HepG2 (cell line): ENCODE data around the gene PARK7. TPM values are rescaled to one million over a fixed set of nuclear protein-coding genes. Genes with fewer than 3 reads are reported as not detected.

ENCODE experiments used
- AGO1 ChIP-seq: fragments of 200-400 bp; formaldehyde crosslinking; IDR thresholded peaks from 2 replicates; pipeline ENCODE4 v1.6.1; 2017; ENCODE audit warnings: mild to moderate bottlenecking, low read depth, low read length, moderate library complexity; ENCODE audit not compliant: poor library complexity, severe bottlenecking
- ARNTL ChIP-seq: sonication (generic); formaldehyde crosslinking; IDR thresholded peaks from 2 replicates; pipeline ENCODE4 v1.4.0; 2020; ENCODE audit warnings: mild to moderate bottlenecking, missing genetic modification reagents
- ZFP36L1 ChIP-seq: sonication (generic); formaldehyde crosslinking; IDR thresholded peaks from 2 replicates; pipeline ENCODE4 v1.8.0; 2022; ENCODE audit warnings: mild to moderate bottlenecking, missing genetic modification reagents, moderate library complexity
- ZNF17 ChIP-seq: sonication (generic); formaldehyde crosslinking; IDR thresholded peaks from 2 replicates; pipeline ENCODE4 v1.5.0; 2020; ENCODE audit warnings: mild to moderate bottlenecking, missing genetic modification reagents
- ZNF296 ChIP-seq: sonication (generic); formaldehyde crosslinking; conservative IDR thresholded peaks from 2 replicates; pipeline ENCODE4 v1.5.0; 2020; ENCODE audit warnings: mild to moderate bottlenecking, missing genetic modification reagents
- ZSCAN9 ChIP-seq: IDR thresholded peaks from 2 replicates; pipeline ENCODE4 v1.6.1; 2016; ENCODE audit warnings: borderline replicate concordance
- polyA plus RNA-seq, 8 experiments: library from polyadenylated mRNA; depleted of rRNA in 3 of 8; stranded (reverse) in 7 of 8; unstranded in 1 of 8; fragments of >200 nt; fragmentation: Illumina TruSeq in 4 of 8; extraction: Trizol in 4 of 8; gene quantifications; 2 replicates each; pipeline versions ENCODE4 v1.2.1 to v1.2.3, GENCODE V29; 2011 to 2016; ENCODE audit warnings: low read depth in 4 of 8, missing spikeins in 1 of 8, mixed read lengths in 1 of 8; ENCODE audit not compliant: insufficient read depth in 1 of 8
- total RNA-seq, 5 experiments: library from RNA; depleted of rRNA; stranded (reverse); fragments of >200 nt; fragmentation: Illumina TruSeq; extraction: Trizol; gene quantifications; 2 replicates each; pipeline ENCODE4 v1.2.3, GENCODE V29; 2016; ENCODE audit warnings: low read depth in 1 of 5
- TF ChIP-seq, protein P1 (sequence below): sonication (generic); formaldehyde crosslinking; IDR thresholded peaks from 2 replicates; pipeline ENCODE4 v1.9.0; 2022; ENCODE audit warnings: missing genetic modification reagents, mild to moderate bottlenecking, borderline replicate concordance
- TF ChIP-seq, protein P2 (sequence below): sonication (generic); formaldehyde crosslinking; conservative IDR thresholded peaks from 2 replicates; pipeline ENCODE4 v1.4.0; 2020; ENCODE audit warnings: mild to moderate bottlenecking, missing genetic modification reagents, moderate library complexity
- TF ChIP-seq, protein P3 (sequence below): sonication (generic); formaldehyde crosslinking; IDR thresholded peaks from 2 replicates; pipeline ENCODE4 v1.5.0; 2020; ENCODE audit warnings: missing genetic modification reagents
- TF ChIP-seq, protein P4 (sequence below): IDR thresholded peaks from 2 replicates; pipeline ENCODE4 v1.6.1; 2016; ENCODE audit warnings: low read depth, missing genetic modification reagents, missing compliant biosample characterization

The PARK7 gene
- total and polyA plus RNA-seq, 2 of the 13 experiments (the other 11 are each of a cell fraction or from before 2014, with no cell fraction given): 212 to 296 TPM

DNA sequence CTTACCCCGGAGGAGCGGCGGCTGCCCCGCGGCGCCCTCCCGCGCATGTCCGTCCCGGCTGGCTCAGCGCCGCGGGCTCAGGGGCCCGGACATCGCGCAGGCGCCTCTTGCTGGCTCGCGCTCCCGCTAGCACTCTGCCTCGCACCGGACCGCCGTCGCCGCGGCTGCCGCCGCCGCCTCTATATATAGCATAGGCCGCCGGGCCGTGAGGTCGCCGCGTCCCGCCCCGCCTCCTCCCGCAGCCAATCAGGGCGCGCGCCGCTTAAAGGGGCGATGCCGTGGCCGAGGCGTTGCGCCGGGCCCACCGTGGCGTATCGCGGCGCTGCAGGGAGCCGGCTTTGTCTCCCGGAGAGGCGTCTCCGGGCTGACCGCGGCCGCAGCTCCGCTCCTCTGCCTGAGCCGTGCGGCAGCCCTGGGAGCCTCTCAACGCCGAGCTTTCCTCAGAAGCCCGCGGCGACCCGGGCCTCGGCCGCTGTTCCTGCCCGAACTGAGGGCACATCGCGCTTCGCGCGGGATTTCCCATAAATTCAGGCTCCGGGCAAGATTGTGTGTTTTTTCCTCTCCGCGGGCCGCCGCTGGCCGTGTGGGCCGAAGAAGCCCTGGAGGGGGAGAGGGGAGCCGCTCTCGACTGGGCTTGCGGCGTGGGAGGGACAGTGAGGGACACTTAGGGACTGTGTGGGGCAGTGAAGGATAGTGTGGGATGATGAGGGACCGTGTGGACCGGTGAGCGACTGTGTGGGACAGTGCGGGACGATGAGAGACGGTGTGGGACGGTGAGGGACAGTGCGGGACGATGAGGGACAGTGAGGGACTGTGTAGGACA is 64.9 kb downstream of the PARK7 start, which contains the start of gene ERRFI1 (continued):
- peak; percentile 97; the same call in 1 of the 2 replicates for TF ChIP-seq ZFP36L1 (CRISPR knock-in tag)
- TF ChIP-seq, protein P1, sequence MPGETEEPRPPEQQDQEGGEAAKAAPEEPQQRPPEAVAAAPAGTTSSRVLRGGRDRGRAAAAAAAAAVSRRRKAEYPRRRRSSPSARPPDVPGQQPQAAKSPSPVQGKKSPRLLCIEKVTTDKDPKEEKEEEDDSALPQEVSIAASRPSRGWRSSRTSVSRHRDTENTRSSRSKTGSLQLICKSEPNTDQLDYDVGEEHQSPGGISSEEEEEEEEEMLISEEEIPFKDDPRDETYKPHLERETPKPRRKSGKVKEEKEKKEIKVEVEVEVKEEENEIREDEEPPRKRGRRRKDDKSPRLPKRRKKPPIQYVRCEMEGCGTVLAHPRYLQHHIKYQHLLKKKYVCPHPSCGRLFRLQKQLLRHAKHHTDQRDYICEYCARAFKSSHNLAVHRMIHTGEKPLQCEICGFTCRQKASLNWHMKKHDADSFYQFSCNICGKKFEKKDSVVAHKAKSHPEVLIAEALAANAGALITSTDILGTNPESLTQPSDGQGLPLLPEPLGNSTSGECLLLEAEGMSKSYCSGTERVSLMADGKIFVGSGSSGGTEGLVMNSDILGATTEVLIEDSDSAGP: peak; percentile 98
- no peak; the same call in 1 of the 2 replicates for TF ChIP-seq ARNTL (CRISPR knock-in tag)
- no peak for TF ChIP-seq ZNF17 (CRISPR knock-in tag)
- no peak for TF ChIP-seq AGO1
- TF ChIP-seq ZSCAN9 (CRISPR knock-in tag): peak; percentile 39; the same call in 1 of the 2 replicates
- TF ChIP-seq, protein P2, sequence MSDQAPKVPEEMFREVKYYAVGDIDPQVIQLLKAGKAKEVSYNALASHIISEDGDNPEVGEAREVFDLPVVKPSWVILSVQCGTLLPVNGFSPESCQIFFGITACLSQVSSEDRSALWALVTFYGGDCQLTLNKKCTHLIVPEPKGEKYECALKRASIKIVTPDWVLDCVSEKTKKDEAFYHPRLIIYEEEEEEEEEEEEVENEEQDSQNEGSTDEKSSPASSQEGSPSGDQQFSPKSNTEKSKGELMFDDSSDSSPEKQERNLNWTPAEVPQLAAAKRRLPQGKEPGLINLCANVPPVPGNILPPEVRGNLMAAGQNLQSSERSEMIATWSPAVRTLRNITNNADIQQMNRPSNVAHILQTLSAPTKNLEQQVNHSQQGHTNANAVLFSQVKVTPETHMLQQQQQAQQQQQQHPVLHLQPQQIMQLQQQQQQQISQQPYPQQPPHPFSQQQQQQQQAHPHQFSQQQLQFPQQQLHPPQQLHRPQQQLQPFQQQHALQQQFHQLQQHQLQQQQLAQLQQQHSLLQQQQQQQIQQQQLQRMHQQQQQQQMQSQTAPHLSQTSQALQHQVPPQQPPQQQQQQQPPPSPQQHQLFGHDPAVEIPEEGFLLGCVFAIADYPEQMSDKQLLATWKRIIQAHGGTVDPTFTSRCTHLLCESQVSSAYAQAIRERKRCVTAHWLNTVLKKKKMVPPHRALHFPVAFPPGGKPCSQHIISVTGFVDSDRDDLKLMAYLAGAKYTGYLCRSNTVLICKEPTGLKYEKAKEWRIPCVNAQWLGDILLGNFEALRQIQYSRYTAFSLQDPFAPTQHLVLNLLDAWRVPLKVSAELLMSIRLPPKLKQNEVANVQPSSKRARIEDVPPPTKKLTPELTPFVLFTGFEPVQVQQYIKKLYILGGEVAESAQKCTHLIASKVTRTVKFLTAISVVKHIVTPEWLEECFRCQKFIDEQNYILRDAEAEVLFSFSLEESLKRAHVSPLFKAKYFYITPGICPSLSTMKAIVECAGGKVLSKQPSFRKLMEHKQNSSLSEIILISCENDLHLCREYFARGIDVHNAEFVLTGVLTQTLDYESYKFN: no peak; the same call in none of the 2 replicates
- no peak; the same call in 1 of the 2 replicates for TF ChIP-seq ZNF296 (CRISPR knock-in tag)
- TF ChIP-seq, protein P3, sequence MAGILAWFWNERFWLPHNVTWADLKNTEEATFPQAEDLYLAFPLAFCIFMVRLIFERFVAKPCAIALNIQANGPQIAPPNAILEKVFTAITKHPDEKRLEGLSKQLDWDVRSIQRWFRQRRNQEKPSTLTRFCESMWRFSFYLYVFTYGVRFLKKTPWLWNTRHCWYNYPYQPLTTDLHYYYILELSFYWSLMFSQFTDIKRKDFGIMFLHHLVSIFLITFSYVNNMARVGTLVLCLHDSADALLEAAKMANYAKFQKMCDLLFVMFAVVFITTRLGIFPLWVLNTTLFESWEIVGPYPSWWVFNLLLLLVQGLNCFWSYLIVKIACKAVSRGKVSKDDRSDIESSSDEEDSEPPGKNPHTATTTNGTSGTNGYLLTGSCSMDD (CRISPR knock-in tag): no peak
- TF ChIP-seq, protein P4, sequence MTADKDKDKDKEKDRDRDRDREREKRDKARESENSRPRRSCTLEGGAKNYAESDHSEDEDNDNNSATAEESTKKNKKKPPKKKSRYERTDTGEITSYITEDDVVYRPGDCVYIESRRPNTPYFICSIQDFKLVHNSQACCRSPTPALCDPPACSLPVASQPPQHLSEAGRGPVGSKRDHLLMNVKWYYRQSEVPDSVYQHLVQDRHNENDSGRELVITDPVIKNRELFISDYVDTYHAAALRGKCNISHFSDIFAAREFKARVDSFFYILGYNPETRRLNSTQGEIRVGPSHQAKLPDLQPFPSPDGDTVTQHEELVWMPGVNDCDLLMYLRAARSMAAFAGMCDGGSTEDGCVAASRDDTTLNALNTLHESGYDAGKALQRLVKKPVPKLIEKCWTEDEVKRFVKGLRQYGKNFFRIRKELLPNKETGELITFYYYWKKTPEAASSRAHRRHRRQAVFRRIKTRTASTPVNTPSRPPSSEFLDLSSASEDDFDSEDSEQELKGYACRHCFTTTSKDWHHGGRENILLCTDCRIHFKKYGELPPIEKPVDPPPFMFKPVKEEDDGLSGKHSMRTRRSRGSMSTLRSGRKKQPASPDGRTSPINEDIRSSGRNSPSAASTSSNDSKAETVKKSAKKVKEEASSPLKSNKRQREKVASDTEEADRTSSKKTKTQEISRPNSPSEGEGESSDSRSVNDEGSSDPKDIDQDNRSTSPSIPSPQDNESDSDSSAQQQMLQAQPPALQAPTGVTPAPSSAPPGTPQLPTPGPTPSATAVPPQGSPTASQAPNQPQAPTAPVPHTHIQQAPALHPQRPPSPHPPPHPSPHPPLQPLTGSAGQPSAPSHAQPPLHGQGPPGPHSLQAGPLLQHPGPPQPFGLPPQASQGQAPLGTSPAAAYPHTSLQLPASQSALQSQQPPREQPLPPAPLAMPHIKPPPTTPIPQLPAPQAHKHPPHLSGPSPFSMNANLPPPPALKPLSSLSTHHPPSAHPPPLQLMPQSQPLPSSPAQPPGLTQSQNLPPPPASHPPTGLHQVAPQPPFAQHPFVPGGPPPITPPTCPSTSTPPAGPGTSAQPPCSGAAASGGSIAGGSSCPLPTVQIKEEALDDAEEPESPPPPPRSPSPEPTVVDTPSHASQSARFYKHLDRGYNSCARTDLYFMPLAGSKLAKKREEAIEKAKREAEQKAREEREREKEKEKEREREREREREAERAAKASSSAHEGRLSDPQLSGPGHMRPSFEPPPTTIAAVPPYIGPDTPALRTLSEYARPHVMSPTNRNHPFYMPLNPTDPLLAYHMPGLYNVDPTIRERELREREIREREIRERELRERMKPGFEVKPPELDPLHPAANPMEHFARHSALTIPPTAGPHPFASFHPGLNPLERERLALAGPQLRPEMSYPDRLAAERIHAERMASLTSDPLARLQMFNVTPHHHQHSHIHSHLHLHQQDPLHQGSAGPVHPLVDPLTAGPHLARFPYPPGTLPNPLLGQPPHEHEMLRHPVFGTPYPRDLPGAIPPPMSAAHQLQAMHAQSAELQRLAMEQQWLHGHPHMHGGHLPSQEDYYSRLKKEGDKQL: peak; percentile 58; the same call in 1 of the 2 replicates
